ENCODE measurements around the gene MAST4. TPM values are rescaled to one million over a fixed set of nuclear protein-coding genes. Genes with fewer than 3 reads are reported as not detected.

MAST4 gene
- total RNA-seq, 1 donor from 2014 or later = 36.3 TPM

DNA sequence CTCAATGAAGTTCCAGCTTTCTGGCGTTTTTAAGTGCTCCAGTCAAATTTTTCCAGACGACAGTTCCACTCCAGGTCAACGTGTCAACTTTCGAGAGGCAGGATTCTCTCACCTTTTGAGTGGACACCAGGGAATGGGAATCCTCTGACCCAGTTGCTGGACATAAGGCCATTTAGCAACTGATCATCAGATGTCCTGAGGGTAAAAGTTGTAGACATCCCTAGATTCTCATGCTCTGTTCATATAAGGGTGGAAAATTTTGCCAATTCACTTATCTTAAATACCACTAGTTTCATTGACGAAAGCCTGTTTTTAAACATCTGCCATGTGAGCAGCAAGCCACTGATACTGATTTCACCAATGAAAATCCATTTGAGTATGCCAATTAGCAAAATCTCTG lies 275.5 kb downstream of the MAST4 start:
- no peak for DNase-seq (ENCODE audit: low read depth, low spot score)

DNA sequence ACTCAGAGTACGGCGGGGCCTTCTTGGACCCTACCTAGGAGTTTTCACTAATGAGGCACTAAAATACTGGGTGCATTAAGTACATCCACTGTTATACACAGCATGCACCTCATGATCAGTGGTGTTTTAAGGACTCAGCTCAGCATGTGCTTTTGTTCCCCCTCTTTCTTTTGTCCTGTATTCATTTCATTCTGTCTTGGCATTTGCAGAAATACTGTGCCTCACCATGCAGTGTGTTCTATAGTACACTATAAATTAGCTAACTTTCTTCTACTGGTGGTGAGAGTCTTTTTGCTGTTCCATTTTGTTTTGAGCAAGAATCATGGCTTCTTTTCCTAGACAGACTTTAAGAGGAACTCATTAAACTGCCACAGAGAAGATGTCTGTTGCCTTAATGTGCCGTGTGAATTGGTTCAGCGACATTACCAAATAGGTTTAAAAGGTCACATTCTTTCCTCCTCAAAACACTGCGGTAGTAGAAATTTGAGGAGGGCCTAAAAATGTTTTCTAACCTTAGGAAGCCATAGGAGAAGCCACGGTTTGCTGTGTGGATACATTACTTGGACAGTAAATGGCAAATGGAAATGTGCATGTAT lies 276.6 kb downstream of the MAST4 start:
- DNase-seq (ENCODE audit: low read depth, low spot score) = no peak

DNA sequence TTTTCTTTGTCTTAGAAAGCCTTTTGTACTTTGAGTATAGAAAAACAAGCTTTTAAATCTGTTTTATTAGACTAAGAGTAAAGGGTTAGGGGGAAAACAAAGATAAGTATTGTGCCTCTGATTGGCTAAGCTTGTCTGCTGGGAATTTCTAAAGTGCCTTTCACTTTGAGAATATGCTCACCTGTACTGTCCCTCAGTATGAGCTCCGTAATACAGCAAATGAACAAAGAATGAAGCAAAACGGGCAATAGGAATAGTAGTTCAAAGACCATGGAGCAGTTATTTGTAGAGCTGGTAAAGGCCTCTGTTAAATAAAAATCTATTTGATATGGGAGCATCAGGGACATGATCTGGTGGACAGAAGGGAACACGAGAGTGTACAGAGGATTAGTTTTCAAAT lies 277.8 kb downstream of the MAST4 start:
- no peak for DNase-seq (ENCODE audit: low read depth, low spot score)

DNA sequence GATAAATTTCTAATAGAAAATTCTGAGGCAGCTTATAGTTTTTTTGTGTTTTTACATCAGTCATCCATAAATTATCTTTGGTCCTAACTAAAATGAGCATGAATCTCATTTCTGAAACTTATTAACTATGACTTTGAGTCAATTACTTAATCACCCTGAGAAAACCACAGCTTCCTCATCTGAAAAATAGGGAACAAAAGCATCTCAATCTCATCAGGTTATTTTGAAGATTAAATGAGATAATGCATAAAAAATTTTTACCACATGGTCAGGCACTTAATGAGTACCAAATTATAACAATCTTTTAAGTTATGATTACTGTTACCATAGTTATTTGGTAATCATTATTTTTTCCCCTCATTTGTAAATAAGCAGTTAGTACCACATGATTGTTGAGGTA lies 279.1 kb downstream of the MAST4 start:
- no peak for DNase-seq (ENCODE audit: low read depth, low spot score)

DNA sequence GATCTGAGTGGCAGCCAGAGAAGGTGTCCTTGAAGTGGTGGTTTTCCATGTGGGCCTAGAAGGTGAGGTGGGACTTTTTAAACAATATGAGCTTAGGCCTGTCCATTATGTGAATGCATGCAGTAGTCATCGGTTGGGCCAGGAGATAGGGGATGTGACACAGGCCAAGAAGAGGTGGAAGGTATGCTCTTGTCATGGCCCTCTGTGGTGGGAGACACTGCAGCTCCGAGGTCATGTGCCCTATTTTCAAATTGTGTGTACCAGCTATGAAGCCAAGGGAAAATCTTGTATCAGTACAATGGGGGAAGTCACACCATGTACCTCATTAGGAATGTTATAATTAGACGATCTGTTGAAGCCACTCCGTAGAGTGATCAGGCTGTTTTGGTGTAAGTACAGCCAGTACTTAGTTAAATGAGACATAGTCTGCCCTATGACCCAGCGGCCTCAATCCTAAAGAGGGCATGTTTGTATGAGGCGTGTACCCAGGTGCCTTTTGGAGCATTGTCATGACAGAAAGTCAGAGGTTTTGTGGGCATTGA lies 280.1 kb downstream of the MAST4 start:
- no peak for DNase-seq (ENCODE audit: low read depth, low spot score)

DNA sequence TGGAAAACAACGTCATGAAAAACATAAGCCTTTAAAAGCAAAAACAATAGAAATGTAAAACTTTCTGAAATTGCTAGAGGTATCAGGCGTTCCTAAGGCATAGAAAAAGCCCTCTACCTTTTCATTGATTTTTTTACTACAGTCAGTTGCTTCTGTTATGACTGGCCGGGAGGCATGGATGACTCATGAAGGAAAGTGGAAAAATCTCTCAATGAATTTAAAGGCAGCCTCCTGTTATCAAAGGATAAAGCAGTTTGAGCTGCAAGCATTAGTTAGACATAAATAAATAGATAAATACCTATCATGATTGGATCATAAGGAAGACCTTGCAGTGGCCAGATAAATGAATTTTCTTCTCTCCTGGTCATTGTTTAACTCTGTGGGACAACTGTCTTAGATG lies 281.6 kb downstream of the MAST4 start:
- no peak for DNase-seq (ENCODE audit: low read depth, low spot score)

DNA sequence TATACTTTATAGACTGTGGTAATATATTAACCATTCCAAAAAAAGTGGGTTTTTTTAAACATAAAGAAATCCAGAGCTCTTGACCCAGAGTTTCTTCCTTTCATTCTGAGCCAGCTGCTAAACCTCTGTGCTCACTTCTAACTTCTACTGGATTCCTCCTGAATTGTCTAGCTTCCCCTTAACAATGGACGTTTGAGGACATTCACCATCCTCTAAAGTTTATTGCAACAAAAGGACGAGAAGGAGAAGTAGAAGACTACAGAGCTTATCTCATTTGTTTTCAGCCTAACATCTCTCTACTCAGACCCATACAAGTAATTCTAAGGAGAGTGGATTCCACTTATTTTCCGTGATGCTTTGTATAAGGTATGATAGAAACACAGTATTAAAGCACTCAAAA lies 284.2 kb downstream of the MAST4 start:
- DNase-seq (ENCODE audit: low read depth, low spot score) = no peak

DNA sequence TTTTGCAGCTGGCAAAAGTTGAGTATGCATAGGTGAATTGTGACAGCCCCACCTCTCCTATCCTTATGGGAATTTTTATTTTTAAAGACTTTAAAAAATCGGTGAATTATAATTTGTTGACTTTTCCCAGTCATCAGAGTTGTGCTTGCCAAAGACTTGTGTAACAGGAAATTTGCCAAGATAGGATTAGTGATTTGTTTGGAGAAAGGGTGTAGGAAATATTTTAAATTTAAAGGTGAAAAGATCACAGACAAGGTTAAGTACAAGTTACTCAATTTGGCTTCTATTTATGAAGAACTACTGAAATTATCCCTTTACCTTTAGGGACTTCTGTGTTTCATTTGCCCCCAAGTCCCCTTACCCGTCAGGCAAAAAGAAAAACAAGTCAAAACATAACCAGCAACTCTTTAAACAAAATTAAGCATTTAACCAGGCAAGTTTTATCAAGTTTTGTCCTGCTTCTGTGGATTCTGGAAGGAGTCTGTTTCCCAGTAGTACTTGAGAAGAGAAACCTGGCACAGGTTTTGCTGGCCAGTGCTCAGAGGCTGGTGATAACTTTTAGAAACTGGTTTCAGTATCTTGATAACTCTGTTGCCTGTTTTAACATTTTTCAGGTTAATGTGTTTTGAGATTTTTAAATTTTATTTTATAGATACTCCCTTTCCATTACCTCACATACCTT lies 285.4 kb downstream of the MAST4 start:
- DNase-seq (ENCODE audit: low read depth, low spot score) = no peak

DNA sequence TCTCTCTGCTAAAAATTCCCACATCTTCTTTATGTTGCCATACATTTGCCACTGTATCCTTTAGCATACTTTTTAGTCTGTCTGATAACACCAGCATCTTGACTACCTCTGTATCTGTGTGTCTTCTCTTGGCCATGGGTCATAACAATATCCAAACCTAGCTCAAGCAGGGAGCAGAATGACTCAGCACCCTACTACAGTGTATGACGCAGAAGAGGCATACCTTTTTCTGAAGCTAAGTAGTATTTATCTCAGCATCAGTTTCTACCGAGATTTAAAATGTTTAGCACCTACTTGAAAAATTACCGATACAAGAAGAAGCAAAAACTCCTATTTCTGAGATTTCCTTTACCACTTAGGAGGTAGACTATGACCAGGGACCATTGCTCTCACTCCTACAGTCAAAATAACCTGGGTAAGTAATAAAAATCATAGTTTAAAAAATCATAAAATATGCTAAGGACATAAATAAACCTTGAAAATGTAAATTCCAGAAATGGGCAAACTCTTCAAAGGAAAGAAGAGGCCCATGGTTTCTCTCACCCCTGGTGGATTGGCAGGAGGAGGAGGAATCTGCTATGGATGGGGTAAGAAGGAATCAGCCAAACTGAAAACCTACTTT lies 286.5 kb downstream of the MAST4 start:
- DNase-seq (ENCODE audit: low read depth, low spot score) = no peak

DNA sequence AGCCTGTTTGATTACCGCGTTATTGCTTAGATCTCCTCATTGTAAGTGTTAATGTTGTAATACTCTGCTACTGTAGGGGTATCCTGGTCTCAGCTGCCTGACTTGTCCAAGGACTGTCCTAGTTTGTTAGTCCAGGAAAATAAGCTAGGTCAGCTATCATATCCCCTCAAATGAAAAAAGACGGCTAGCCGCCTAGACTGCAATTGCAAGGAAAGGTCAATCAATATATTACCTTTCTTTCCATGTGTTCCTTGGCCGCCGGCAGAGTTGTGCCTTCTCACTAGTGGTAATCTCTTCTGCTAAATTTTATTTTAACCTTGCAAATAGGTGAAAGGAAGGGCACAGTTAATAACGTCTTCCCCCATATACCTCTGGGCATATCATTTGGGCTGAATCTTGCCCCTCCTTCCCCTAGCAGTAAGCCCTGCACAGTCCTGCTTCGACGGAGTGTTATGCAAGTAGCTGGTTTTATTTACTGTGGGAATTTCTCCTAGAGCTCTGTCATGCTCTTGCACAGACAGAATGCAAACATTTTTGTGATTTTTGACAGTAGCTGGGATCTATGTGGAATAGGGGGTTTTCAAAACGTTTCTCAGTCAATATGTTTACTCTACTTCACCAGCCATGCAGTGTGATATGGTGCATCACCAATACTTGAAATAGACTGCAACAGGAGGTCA lies 288.5 kb downstream of the MAST4 start:
- DNase-seq (ENCODE audit: low read depth, low spot score) = no peak

DNA sequence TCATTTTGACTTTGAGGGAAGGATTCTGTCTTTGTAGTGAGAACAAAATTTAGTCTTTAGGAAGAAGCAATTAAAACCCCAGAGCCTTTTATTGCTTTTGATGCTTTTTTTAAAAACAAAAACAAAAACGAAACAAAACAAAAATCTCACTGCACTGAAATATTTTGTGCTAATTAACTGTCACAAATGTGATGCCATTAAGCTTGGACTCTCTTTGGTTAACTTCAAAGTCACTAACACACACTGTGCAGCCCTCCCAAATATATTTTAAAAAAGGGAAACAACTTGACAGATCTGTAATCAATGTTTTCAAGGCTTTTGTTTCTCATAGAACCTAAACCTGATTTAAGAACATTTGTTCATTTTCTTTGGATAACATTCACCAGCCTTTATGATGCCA lies 290.7 kb downstream of the MAST4 start:
- no peak for DNase-seq (ENCODE audit: low read depth, low spot score)

DNA sequence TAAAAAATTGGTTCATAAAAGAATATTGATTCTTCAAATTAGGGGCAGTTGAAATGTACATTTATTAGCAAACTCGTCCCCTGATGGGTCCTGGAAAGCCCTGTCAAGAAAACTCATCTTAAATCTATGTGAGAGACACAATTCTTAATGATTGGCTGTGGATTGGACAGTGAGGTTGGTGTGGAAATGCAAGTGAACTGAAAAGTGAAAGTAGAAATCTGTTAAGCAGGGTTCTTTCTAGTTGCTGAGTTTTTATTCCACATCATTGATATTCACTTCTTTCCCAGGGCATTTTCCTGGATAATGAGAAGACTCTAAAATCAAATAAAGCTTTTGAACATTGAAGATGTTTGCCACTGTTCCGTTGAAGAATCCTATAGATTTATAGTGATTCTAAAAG lies 292.4 kb downstream of the MAST4 start:
- DNase-seq (ENCODE audit: low read depth, low spot score) = no peak

DNA sequence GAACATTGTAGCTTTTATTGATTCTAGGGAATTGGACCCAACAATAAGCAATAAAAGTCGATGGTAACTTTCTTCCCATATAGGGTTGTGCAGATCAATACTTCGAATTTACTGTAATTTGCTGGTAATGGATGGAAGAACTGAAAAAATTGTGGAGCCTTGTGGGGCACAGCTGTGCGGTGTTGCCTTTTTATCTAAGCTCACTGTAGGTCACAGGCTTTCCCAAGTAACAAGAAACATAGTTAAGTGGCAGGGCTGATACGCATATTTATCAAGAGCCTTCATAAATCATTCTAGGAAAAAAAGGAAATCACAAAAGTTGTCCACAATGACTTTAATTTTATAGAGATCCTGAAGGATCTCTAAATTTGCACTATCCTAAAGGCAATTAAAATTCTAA lies 292.9 kb downstream of the MAST4 start:
- no peak for DNase-seq (ENCODE audit: low read depth, low spot score)

DNA sequence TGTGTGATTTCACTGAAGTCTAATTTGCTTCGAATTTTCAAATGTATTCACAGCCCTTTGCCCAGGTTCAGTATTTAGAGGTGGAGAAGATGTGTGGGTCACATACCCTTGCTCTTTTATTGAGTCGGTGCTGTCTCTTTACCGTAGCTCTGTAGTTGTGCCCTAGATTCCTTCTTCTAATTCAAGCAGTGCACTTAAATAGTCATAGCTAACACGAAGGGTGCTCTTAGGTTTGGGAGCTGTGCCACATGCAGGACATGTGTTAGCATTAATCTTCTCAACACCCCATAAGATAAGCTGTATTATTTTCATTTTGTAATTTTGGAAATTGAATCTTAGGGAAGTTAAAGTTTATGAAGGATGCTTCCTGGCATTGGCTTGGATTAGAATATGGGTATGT lies 293.3 kb downstream of the MAST4 start:
- no peak for DNase-seq (ENCODE audit: low read depth, low spot score)

DNA sequence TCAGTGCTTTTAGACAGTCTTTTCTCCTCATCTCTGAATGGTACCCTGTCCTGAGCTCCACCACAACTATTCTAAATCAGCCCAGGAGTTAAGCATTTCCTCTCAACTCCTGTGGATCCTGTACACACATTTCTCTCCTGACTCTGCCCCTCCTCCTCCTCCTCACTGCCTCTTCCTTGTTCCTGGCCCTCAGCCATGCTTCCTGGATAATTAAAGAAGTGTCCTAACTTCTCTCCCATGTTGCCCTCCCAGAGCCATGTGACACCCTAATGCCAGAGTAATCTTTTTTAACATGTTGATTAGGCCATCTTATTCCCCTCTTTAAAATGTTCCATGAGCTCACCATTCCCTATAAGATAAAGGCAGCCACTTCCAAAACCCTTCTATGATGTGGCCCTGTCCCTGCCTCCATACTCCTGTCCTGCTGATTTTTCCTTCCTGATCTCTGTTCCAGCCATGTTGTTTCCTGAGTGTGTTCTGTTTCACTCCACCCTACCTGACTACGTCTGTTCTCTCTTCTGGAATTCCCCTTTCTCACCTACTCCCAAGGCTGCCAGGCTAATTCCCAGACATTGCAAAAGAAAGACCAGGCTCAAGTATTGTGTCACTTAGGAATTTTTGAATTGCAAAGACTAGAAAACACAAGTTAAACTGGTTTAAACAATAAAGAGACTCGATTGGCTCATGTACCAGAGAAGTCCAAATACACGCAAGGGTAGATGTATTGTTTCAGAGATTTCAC lies 295.2 kb downstream of the MAST4 start:
- no peak for DNase-seq (ENCODE audit: low read depth, low spot score)

DNA sequence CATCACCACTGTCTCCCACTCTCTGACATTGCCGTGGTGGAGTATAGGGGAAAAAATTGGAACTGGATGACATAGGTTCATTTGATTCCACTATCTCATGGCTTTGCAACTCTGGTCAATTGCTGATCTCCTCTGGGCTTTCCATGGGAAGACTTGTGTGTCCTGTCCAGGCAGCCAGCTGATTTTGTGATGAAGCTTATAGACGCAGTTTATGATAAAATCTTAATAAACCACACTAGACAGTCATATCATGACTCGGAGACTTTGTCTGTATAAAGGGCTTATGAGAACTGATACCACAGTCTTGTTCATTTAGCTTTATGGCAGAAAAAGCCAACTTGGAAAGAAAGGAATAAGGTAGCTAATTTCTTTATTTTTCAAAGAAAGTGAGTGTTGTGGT lies 296.5 kb downstream of the MAST4 start:
- DNase-seq (ENCODE audit: low read depth, low spot score) = no peak

DNA sequence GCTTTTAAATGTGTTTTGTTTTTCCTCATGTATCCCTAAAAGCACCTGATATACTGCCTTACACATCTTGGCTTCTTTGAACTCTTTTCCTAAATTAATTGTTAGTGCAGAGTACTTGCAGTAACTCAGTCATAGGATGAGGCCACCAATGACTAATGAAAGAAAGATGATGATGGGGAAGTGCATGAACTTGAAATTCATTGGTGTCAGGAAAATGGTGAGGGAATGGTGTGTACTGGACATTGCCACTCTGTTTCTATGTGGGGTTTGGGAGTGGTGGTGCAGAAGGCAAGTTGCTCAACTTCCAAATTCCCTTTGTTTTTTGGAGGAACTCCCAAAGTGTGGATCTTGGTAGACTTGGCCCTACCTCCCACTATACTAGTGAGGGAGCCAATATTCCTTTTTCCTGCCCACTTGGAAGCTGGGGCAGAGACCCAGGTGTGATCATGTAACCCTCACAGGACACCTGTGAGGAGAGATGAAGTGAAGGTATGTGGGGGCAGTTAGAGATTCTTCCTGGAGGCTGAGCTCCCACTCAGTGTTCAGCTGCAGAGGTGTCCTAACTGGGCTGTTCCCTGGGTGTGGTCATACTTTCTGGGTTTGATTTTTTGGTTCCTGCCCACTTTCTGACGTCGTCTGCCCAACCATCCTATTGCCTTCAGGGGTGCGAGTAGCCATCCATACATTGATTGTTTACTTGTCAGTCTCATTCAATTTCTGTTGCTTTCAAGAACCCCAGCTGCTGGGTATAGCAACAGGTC lies 298.5 kb downstream of the MAST4 start:
- no peak for DNase-seq (ENCODE audit: low read depth, low spot score)

DNA sequence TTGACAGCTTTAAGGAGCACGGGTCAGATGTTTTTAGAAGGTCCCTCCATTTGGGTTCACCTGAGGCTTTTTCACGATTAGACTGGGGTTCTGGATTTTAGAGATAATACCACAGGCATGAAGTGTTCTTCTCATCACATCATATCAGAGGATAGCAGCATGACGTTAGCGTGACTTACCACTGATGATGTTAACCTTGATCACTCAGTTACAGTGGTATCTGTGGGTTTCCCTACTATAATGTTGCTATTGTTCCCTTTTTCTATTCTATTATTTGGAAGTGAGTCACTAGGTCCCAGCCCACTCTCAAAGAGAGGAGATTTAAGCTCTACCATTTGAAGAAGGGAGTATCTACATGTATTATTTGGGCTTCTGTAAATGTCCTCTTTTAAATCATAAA lies 300.0 kb downstream of the MAST4 start:
- DNase-seq (ENCODE audit: low read depth, low spot score) = no peak

DNA sequence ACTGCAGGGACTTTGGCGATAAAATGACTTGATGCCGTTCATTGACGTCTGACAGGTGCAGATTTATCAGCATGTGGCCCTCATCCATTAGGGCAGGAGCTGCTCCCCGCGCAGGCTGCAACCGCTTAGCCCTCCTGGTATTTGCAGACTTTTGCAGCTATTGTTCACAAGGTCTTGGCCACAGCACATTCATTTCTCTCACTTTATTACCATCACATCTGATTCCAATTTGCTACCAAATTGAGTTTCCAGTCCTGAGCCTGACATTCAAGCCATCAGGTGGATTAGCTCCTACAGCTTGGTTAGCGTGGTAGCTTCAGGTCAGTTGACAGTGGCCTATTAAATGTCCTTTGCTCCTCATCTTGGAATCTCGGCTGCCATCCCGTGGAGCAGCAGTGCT lies 301.2 kb downstream of the MAST4 start:
- no peak for DNase-seq (ENCODE audit: low read depth, low spot score)

DNA sequence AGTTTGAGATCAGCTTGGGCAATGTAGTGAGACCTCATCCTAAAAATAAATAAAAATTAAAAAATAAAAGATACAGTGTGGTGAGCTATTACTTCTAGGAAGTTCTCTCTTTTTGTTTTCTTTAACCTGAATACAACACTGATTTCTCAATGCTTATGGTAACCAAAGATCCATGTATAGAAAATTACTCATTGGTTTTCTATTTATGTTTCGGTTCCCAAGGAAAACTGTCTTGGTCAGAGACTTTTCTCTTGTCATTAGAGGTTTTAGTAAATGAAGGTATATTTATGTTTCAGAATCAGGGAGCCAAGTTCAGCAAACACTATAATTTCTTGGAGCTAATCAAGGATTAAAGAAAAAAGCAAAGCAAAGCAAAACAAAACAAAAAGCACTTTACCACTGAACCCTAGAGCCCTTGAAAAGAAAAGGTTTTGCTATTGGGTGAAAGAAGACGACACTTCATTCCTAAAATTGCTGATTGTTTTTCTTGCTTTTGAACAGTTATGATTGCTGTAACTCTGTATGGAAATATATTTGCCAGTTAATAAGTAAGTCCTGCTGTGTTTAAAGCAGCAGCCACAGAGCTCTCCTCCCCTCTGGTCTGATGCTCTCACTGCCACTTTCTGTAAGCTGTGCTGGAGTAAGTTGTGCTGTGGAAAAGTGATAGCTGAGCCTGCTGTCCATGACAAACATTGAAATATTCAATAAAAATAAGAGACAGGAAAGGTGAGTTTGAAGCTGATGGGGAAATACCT lies 302.2 kb downstream of the MAST4 start:
- no peak for DNase-seq (ENCODE audit: low read depth, low spot score)

Data from pulmonary artery endothelial cell (primary cell).